Measurements from ENCODE around the gene SYVN1.
A peak's percentile ranks its signal among the peaks of the same experiment; 100 is the strongest.
"Not testable (repeated sequence)": the region's sequence is repeated elsewhere in the genome, so short reads cannot be mapped to it uniquely, and the experiment has no call there.

Gene SYVN1

GRCh38 chr11:65134240-65134951 is at the start of gene SYVN1:
TSS of gene SYVN1 (minus strand) at chr11:65134519. CDS start at chr11:65133601, 918 bp downstream.
- TF ChIP-seq, protein P1, sequence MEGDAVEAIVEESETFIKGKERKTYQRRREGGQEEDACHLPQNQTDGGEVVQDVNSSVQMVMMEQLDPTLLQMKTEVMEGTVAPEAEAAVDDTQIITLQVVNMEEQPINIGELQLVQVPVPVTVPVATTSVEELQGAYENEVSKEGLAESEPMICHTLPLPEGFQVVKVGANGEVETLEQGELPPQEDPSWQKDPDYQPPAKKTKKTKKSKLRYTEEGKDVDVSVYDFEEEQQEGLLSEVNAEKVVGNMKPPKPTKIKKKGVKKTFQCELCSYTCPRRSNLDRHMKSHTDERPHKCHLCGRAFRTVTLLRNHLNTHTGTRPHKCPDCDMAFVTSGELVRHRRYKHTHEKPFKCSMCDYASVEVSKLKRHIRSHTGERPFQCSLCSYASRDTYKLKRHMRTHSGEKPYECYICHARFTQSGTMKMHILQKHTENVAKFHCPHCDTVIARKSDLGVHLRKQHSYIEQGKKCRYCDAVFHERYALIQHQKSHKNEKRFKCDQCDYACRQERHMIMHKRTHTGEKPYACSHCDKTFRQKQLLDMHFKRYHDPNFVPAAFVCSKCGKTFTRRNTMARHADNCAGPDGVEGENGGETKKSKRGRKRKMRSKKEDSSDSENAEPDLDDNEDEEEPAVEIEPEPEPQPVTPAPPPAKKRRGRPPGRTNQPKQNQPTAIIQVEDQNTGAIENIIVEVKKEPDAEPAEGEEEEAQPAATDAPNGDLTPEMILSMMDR (IDR thresholded peaks at IDR 0.05; ENCODE audit: unreplicated experiment in 3 of 3): no peak
- peaks cover 9% of the 10 kb centered on the region for H3K36me3 Mint-ChIP-seq (ENCODE audit: low read depth)
- H3K9me3 Mint-ChIP-seq: no peaks in the 10 kb centered on the region
- peaks cover 30% of the 10 kb centered on the region for H3K4me1 Mint-ChIP-seq
- peak within 1 kb of the TSS; percentile 99 to 100 (median 100) for H3K4me3 Mint-ChIP-seq
- peaks cover 5% of the 10 kb centered on the region for H3K27me3 Mint-ChIP-seq (ENCODE audit: low read depth)
- H3K27ac Mint-ChIP-seq: peak within 1 kb of the TSS; percentile 100

GRCh38 chr11:65183201-65183891 is 49.0 kb upstream of the SYVN1 start:
- Mint-ChIP-seq H3K4me1 (peaks cover 11% of the 10 kb centered on the region), H3K36me3 (ENCODE audit: low read depth) (peaks cover 19% of the 10 kb centered on the region), H3K27ac (peak overlapping the region; percentile 59 to 73 (median 67)), H3K27me3 (ENCODE audit: low read depth) (peaks cover 12% of the 10 kb centered on the region), H3K4me3 (peak overlapping the region; percentile 90 to 94 (median 91)), H3K9me3 (no peaks in the 10 kb centered on the region)
- TF ChIP-seq, protein P1 (IDR thresholded peaks at IDR 0.05; ENCODE audit: unreplicated experiment in 3 of 3): no peak

DNA sequence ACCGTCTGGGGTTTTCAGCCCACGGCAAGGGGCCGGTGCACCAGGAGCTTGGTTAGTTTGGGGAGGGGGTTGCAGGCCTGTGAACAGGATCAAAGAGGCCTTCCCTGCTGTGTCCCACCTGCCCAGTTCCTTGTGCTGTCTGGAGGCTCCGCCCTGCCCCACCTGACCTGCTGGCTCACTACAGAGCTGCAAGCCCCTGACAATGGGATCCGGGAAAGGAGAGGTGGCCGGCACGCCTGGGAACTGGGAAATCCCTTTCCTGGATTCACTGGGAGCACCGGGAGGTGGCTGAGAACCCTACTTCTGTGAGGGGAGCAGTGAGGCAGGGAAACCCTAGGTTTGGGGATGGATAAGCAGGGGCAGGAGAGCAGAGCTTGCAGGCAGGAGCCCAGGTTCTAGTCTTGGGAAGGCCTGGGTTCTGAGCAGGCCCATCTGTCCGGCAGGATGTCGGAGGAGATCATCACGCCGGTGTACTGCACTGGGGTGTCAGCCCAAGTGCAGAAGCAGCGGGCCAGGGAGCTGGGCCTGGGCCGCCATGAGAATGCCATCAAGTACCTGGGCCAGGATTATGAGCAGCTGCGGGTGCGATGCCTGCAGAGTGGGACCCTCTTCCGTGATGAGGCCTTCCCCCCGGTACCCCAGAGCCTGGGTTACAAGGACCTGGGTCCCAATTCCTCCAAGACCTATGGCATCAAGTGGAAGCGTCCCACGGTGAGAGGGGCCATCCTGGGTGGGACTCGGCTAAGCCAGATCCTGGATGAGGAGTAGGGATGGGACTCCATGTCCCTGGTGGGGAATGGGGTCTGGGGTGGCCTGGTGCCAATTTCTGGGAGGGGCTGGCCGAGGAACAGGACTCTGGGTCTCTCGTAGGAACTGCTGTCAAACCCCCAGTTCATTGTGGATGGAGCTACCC is 48.2 kb upstream of the SYVN1 start:
- H3K9me3 Mint-ChIP-seq: no peaks in the 10 kb centered on the region
- peak overlapping the region; percentile 70 to 96 (median 95) for H3K27ac Mint-ChIP-seq
- H3K36me3 Mint-ChIP-seq (ENCODE audit: low read depth): peaks cover 19% of the 10 kb centered on the region
- H3K4me1 Mint-ChIP-seq: peaks cover 11% of the 10 kb centered on the region
- peak overlapping the region; percentile 90 to 94 (median 91) for H3K4me3 Mint-ChIP-seq
- H3K27me3 Mint-ChIP-seq (ENCODE audit: low read depth): peaks cover 12% of the 10 kb centered on the region
- TF ChIP-seq, protein P1 (IDR thresholded peaks at IDR 0.05; ENCODE audit: unreplicated experiment in 3 of 3): no peak

DNA sequence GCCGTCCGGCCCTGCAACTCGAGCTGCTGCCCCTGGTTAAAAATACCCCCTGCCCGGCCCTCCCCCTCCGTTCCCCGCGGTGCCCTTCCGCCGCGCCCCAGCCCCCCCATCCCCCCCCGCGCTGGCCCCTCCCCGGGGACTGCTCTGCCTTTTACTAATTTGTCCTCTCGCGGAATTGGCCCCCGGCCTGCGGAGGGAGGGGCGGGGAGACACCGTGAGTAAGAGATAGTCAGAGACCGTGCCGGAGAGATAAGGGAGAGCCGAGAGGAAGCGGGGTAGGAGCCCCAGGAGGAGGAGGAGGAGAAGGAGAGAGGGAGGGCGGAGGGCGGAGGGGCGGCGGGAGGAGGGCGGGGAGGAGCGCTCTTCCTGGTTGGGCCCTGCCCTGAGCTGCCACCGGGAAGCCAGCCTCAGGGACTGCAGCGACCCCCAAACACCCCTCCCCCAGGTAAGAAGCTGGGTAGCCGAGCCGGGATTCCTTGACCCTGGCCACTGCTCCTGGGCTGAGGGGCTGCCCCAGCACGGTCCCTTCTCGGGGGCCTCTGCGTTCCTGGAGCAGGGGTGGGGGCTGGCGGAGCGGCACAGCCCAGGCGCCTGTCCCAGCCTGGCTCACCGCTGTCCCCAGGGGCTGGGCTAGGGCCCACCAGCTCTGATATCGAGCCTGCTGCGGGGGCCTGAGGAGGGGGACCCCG is 47.4 kb upstream of the SYVN1 start, which contains the start of gene CAPN1:
Gene CAPN1 (plus strand): TSS at position 360 of the 689 bp plus-strand sequence. CDS start 774 bp downstream, outside the sequence.
- H3K27ac Mint-ChIP-seq: peak within 1 kb of the TSS; percentile 70 to 96 (median 95)
- peaks cover 14% of the 10 kb centered on the region for H3K36me3 Mint-ChIP-seq (ENCODE audit: low read depth)
- H3K4me1 Mint-ChIP-seq: peaks cover 11% of the 10 kb centered on the region
- H3K9me3 Mint-ChIP-seq: no peaks in the 10 kb centered on the region
- peak within 1 kb of the TSS; percentile 90 to 94 (median 91) for H3K4me3 Mint-ChIP-seq
- H3K27me3 Mint-ChIP-seq (ENCODE audit: low read depth): peaks cover 12% of the 10 kb centered on the region
- TF ChIP-seq, protein P1 (IDR thresholded peaks at IDR 0.05; ENCODE audit: unreplicated experiment in 3 of 3): no peak

DNA sequence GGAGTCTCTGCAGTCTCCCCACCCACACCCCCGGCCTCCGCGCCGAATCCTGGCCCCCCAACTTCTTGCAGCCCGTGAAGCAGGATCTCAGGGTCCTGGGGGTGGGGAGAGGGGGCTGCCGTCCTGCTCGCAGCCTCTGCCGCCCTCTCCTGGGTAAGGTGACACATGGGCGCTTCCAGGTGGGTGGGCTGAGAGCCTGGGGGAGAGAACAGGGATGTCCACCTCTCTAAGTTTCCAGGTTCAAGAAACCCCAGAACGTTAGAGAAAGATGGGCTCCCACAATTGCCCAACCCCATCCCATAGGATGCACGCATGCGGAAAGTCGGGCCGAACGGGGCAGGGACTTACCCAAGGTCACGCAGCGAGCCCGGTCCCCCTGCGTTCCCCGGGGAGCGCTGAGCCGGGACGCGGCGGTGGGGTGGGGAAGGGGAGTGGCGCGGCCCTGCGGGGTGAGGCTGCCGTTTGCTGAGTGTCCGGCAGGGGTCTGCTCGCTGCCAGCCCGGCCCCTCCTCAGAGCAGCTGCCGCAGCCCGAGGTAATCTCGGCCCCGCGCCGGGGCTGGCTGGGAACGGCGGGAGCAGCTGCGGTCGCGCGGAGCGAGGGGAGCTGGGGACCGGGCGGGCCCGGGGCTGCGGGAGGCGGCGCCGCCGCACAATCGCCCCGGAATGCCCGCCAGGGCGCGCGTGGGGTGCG is 46.7 kb upstream of the SYVN1 start:
- Mint-ChIP-seq H3K27ac (peak overlapping the region; percentile 54 to 79 (median 78)), H3K9me3 (no peaks in the 10 kb centered on the region), H3K4me1 (peaks cover 11% of the 10 kb centered on the region), H3K27me3 (ENCODE audit: low read depth) (peaks cover 12% of the 10 kb centered on the region), H3K36me3 (ENCODE audit: low read depth) (peaks cover 8% of the 10 kb centered on the region), H3K4me3 (peak overlapping the region; percentile 84 to 92 (median 91))
- TF ChIP-seq, protein P1 (IDR thresholded peaks at IDR 0.05; ENCODE audit: unreplicated experiment in 3 of 3): peak; percentile 62 to 77 (median 64)

DNA sequence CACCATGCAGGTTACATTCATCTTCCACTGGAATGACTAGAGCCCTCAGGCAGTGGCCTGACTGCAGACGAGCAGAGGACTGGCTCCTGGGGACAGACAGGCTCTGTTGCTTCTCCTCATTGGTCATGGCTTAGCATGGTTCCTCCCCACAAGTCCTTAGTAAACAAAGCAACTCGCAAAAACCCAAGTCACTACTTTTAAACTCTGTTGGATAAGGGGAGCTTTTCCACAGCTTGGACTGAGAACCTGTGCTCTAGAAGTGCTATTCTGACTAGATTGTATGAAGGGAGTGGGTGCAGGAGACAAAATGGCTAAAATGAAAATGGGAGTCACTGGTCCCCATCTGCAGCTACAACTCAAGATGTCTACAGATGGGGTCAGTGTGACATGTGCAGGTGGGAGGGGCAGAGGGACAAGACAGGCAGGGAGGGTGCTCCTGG is 40.3 kb upstream of the SYVN1 start:
- not testable (repeated sequence) for H3K36me3 Mint-ChIP-seq (ENCODE audit: low read depth); H3K4me1 Mint-ChIP-seq; H3K9me3 Mint-ChIP-seq; H3K27ac Mint-ChIP-seq; H3K4me3 Mint-ChIP-seq
- H3K27me3 Mint-ChIP-seq (ENCODE audit: low read depth): peaks cover 12% of the 10 kb centered on the region
